MM.1S (cell line): ENCODE results near the gene GRM5.

Experiments
- DNase-seq: peaks from one replicate; pipeline ENCODE4 v3.0.0-alpha.2; 2015
- H2AFZ ChIP-seq: fragments of 300-600 bp; sonication (generic); 2 replicates; pipeline ENCODE4 v1.6.0; 2016; ENCODE audit warnings: antibody characterized with exemption, low read length
- H3F3A ChIP-seq: fragments of 300-600 bp; sonication (generic); 2 replicates; pipeline ENCODE4 v1.6.1; 2016; ENCODE audit warnings: mild to moderate bottlenecking, antibody characterized with exemption, low read length, moderate library complexity, mixed read lengths; ENCODE audit not compliant: insufficient read depth
- H3K27ac ChIP-seq: fragments of 300-600 bp; sonication (generic); 2 replicates; pipeline ENCODE4 v1.5.1; 2016; ENCODE audit warnings: mild to moderate bottlenecking, low read length
- H3K27me3 ChIP-seq: fragments of 300-600 bp; sonication (generic); replicated peaks from 2 replicates; pipeline ENCODE4 v1.6.0; 2016; ENCODE audit warnings: low read length; ENCODE audit not compliant: insufficient read depth
- H3K36me3 ChIP-seq: fragments of 300-600 bp; sonication (generic); replicated peaks from 2 replicates; pipeline ENCODE4 v1.6.1; 2016; ENCODE audit warnings: mild to moderate bottlenecking, low read length, mixed read lengths; ENCODE audit not compliant: insufficient read depth
- H3K4me1 ChIP-seq: fragments of 300-600 bp; sonication (generic); 2 replicates; pipeline ENCODE4 v1.6.1; 2016; ENCODE audit warnings: low read length, mixed read lengths
- H3K4me2 ChIP-seq: fragments of 300-600 bp; sonication (generic); 2 replicates; pipeline ENCODE4 v1.6.0; 2016; ENCODE audit warnings: low read depth, low read length
- H3K4me3 ChIP-seq: fragments of 300-600 bp; sonication (generic); 2 replicates; pipeline ENCODE4 v1.5.1; 2016; ENCODE audit warnings: low read length, mixed read lengths
- H3K79me2 ChIP-seq: fragments of 300-600 bp; sonication (generic); 2 replicates; pipeline ENCODE4 v1.6.1; 2016; ENCODE audit warnings: mixed run types, low read length, mixed read lengths
- H3K9ac ChIP-seq: fragments of 300-600 bp; sonication (generic); 2 replicates; pipeline ENCODE4 v1.6.1; 2016; ENCODE audit warnings: low read length, mixed read lengths
- H3K9me2 ChIP-seq: fragments of 300-600 bp; sonication (generic); replicated peaks from 2 replicates; pipeline ENCODE4 v1.6.1; 2016; ENCODE audit warnings: mild to moderate bottlenecking, low read length, mixed read lengths; ENCODE audit not compliant: insufficient read depth
- H3K9me3 ChIP-seq: fragments of 300-600 bp; sonication (generic); replicated peaks from 2 replicates; pipeline ENCODE4 v1.6.1; 2016; ENCODE audit warnings: mild to moderate bottlenecking, low read length, mixed read lengths; ENCODE audit not compliant: insufficient read depth
- H4K20me1 ChIP-seq: fragments of 300-600 bp; sonication (generic); 2 replicates; pipeline ENCODE4 v1.6.1; 2016; ENCODE audit warnings: mild to moderate bottlenecking, low read length, moderate library complexity, mixed read lengths; ENCODE audit not compliant: insufficient read depth
- CTCF ChIP-seq: fragments of 300-600 bp; sonication (generic); IDR thresholded peaks from 2 replicates; pipeline ENCODE4 v1.5.1; 2016; ENCODE audit warnings: antibody characterized with exemption, low read length, mixed read lengths
- EZH2 ChIP-seq: fragments of 300-600 bp; sonication (generic); optimal IDR thresholded peaks from 2 replicates; pipeline ENCODE3; 2017; ENCODE audit warnings: low read depth, mild to moderate bottlenecking, antibody characterized with exemption, low read length, mixed read lengths
- EZH2phosphoT487 ChIP-seq: fragments of 300-600 bp; sonication (generic); IDR thresholded peaks from 2 replicates; pipeline ENCODE4 v1.6.1; 2018; ENCODE audit warnings: antibody characterized with exemption, low read length

The GRM5 gene

DNA sequence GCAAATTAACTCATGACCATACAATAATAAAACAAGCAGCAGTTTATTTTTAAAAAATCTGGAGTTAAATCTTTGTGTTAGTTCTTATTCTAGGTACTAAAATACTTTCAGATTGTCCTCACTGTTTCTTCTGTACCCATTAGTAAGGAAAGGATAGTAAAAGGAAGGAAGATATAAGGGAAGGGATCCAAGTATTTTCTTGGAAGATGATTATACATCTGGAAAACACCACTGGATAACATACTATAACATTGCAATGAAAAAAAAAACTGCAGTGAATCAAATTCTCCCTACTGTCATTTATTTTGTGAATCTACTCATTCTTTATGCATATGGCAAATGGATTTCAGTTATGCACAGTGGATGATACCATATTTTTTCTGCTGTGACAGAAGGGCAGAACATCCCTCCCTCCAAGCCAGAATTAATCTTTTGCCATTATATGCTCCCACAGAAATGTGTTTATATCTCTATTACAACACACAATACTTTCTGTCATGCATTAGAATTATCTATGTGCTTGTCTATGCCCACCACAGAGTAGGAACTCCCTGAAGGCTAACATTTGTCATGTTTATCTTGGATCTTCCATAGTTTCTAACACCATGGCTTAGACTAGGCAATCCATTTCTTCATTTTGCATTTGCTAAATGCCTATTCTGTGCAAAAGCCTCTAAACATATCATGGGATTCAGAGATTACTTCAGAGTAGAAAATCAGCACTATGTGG is 446.0 kb downstream of the GRM5 start:
- Histone ChIP-seq H3K4me2 (no peak overlapping the region), H3K9ac (no peak overlapping the region), H4K20me1 (no peaks in the 10 kb centered on the region), H3K9me2 (no peaks in the 10 kb centered on the region), H3K4me1 (no peaks in the 10 kb centered on the region), H3K27me3 (no peaks in the 10 kb centered on the region), H3K9me3 (no peaks in the 10 kb centered on the region), H3K79me2 (no peaks in the 10 kb centered on the region), H3K4me3 (no peak overlapping the region), H2AFZ (no peak overlapping the region), H3K36me3 (no peaks in the 10 kb centered on the region), H3F3A (no peaks in the 10 kb centered on the region), H3K27ac (no peak overlapping the region)
- TF ChIP-seq CTCF (no peak), EZH2 (no peak), EZH2phosphoT487 (no peak)
- no peak for DNase-seq

DNA sequence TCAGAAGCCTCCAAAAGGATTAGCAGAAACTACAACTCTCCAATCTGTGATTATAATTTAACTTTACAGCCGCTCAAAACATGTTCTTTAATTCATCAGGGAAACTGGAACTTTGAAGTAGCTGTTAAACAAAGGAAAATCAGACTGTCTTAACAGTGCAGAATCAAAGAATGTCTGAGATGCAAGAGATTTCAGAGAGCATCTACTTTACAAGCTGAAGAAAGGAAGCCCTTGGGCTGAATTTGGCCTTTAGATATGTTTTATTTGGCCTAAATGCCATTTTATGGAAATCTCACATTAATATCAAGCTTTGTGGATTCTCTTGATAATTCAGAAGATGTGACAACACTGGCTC is 446.7 kb downstream of the GRM5 start:
- Histone ChIP-seq H2AFZ (no peak overlapping the region), H3K79me2 (no peaks in the 10 kb centered on the region), H3K4me3 (no peak overlapping the region), H3K9ac (no peak overlapping the region), H3K4me1 (no peaks in the 10 kb centered on the region), H3K27me3 (no peaks in the 10 kb centered on the region), H3K9me2 (no peaks in the 10 kb centered on the region), H3K4me2 (no peak overlapping the region), H3K36me3 (no peaks in the 10 kb centered on the region), H3F3A (no peaks in the 10 kb centered on the region), H4K20me1 (no peaks in the 10 kb centered on the region), H3K27ac (no peak overlapping the region), H3K9me3 (no peaks in the 10 kb centered on the region)
- no peak for TF ChIP-seq EZH2phosphoT487
- TF ChIP-seq CTCF = no peak
- no peak for TF ChIP-seq EZH2
- no peak for DNase-seq

DNA sequence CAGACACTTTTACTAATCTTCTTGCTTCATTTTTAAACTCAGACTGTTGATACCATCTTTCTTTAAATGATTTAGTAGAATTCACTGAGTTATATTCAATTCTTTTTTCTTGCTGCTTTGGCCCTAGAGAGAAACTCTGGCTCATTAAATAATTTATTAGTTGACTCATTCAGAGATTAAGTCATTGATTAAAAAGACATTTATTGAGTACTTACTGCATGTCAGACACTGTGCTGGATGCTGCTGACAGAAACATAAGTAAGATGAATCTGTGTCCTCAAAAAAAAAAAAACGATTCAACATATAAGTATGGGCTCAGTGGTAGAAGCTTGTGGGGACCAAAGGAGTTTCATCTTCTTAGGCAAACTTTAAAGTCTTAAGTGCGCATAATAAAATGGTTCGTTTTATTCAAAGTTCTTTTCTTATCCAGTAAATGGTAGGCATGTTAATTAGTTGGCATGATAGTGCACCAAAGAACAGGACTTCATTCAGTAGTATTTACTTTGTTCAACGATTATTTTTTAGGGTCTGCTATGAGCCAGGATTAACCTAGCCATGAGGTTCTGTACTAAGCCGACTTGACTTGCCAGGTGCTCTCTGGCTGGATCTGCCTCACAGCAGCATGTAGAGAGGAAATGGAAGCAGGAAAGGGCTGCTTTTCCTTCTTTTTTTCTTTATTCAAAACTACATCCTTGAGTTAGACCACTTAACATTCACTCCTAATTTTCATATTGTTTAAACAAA is 447.3 kb downstream of the GRM5 start:
- Histone ChIP-seq H3K27me3 (no peaks in the 10 kb centered on the region), H3K27ac (no peak overlapping the region), H3K4me3 (no peak overlapping the region), H3K4me1 (no peaks in the 10 kb centered on the region), H4K20me1 (no peaks in the 10 kb centered on the region), H3K9me2 (no peaks in the 10 kb centered on the region), H3F3A (no peaks in the 10 kb centered on the region), H2AFZ (no peak overlapping the region), H3K9ac (no peak overlapping the region), H3K4me2 (no peak overlapping the region), H3K79me2 (no peaks in the 10 kb centered on the region), H3K9me3 (no peaks in the 10 kb centered on the region), H3K36me3 (no peaks in the 10 kb centered on the region)
- no peak for DNase-seq
- TF ChIP-seq EZH2 (no peak), CTCF (no peak), EZH2phosphoT487 (no peak)
